NCI-H2171 (cell line): ENCODE measurements around the gene ABHD18.
"Not testable (repeated sequence)": the region's sequence is repeated elsewhere in the genome, so short reads cannot be mapped to it uniquely, and the experiment has no call there.

Experiments
- DNase-seq: peaks from one replicate; lab custom pipeline; 2025; lab: John Stamatoyannopoulos, UW

ABHD18 gene

GRCh38 chr4:127993151-127993550 lies 27.9 kb downstream of the ABHD18 start:
- no peak for DNase-seq

GRCh38 chr4:127995776-127996175 lies 30.6 kb downstream of the ABHD18 start:
- DNase-seq: no peak

GRCh38 chr4:127996521-127996920 lies 31.3 kb downstream of the ABHD18 start:
- not testable (repeated sequence) for DNase-seq

GRCh38 chr4:127997534-127998388 lies 32.6 kb downstream of the ABHD18 start:
- no peak for DNase-seq

GRCh38 chr4:128006592-128006991 lies 41.4 kb downstream of the ABHD18 start:
- DNase-seq: no peak

GRCh38 chr4:128009428-128009827 lies 44.2 kb downstream of the ABHD18 start:
- DNase-seq: no peak

- DNase-seq: no peak
Measured at GRCh38 chr4:128025319-128025718, 60.1 kb downstream of the ABHD18 start.

- no peak for DNase-seq
Measured at GRCh38 chr4:128029907-128030306, 64.7 kb downstream of the ABHD18 start.

- no peak for DNase-seq
Measured at GRCh38 chr4:128031756-128032384, 66.7 kb downstream of the ABHD18 start.

- DNase-seq: no peak
Measured at GRCh38 chr4:128039568-128039967, 74.4 kb downstream of the ABHD18 start.

- DNase-seq: not testable (repeated sequence)
Measured at GRCh38 chr4:128047019-128047418, 81.8 kb downstream of the ABHD18 start.

- DNase-seq: not testable (repeated sequence)
Measured at GRCh38 chr4:128047514-128047913, 82.3 kb downstream of the ABHD18 start.

- DNase-seq: not testable (repeated sequence)
Measured at GRCh38 chr4:128051229-128051628, 86.0 kb downstream of the ABHD18 start.

GRCh38 chr4:128054907-128055306 lies 89.7 kb downstream of the ABHD18 start:
- DNase-seq: not testable (repeated sequence)

GRCh38 chr4:128055441-128056206 lies 90.4 kb downstream of the ABHD18 start:
- not testable (repeated sequence) for DNase-seq

GRCh38 chr4:128056396-128056795 lies 91.2 kb downstream of the ABHD18 start:
- no peak for DNase-seq

- no peak for DNase-seq
Measured at GRCh38 chr4:128060121-128060698, 95.0 kb downstream of the ABHD18 start.

- DNase-seq: peak; percentile 83
Measured at GRCh38 chr4:128060699-128061565, 95.7 kb downstream of the ABHD18 start, which contains the start of gene LARP1B. Gene LARP1B (plus strand): TSS chr4:128061312. CDS start chr4:128074952, 13,640 bp downstream.

- DNase-seq: peak; percentile 60
Measured at GRCh38 chr4:128061566-128062536, 96.6 kb downstream of the ABHD18 start.

GRCh38 chr4:128066453-128066820 lies 101.2 kb downstream of the ABHD18 start:
- not testable (repeated sequence) for DNase-seq
